Type B pancreatic cell (in vitro differentiated cells): ENCODE results near the gene BEAN1. TPM values are rescaled to one million over a fixed set of nuclear protein-coding genes. Genes with fewer than 3 reads are reported as not detected.

ENCODE experiments used
- DNase-seq: peaks from one replicate; pipeline ENCODE4 v3.0.0; 2021; ENCODE audit warnings: mixed read lengths; ENCODE audit not compliant: unreplicated experiment; ENCODE audit errors: extremely low spot score
- H3K27ac Mint-ChIP-seq: 2 replicates; pipeline ENCODE4 v1.8.0; 2021; ENCODE audit warnings: mild to moderate bottlenecking, mixed read lengths
- H3K27me3 Mint-ChIP-seq: 2 replicates; pipeline ENCODE4 v1.8.0; 2021; ENCODE audit warnings: mixed read lengths
- H3K36me3 Mint-ChIP-seq: 2 replicates; pipeline ENCODE4 v1.8.0; 2021; ENCODE audit warnings: mixed read lengths
- H3K4me1 Mint-ChIP-seq: one replicate; pipeline ENCODE4 v1.8.0; 2021; ENCODE audit warnings: mixed read lengths; ENCODE audit not compliant: unreplicated experiment
- H3K4me3 Mint-ChIP-seq: 2 replicates; pipeline ENCODE4 v1.8.0; 2021; ENCODE audit warnings: mild to moderate bottlenecking, mixed read lengths
- H3K9me3 Mint-ChIP-seq: 2 replicates; pipeline ENCODE4 v1.8.0; 2021; ENCODE audit warnings: mixed read lengths
- total RNA-seq: library from RNA; stranded (reverse); gene quantifications from 2 replicates; pipeline ENCODE4 v1.2.1, GENCODE V29; 2021; ENCODE audit warnings: low replicate concordance
- TF ChIP-seq, protein P1 (sequence below): fragments of 200-600 bp; sonication (generic); conservative IDR thresholded peaks from 2 replicates; pipeline ENCODE4 v1.5.0; 2021; ENCODE audit warnings: antibody characterized with exemption, mild to moderate bottlenecking

The BEAN1 gene
- total RNA-seq, 1 donor from 2014 or later: 1.1 TPM

GRCh38 chr16:66522816-66523590, 95.9 kb downstream of the BEAN1 start:
- TF ChIP-seq, protein P1, sequence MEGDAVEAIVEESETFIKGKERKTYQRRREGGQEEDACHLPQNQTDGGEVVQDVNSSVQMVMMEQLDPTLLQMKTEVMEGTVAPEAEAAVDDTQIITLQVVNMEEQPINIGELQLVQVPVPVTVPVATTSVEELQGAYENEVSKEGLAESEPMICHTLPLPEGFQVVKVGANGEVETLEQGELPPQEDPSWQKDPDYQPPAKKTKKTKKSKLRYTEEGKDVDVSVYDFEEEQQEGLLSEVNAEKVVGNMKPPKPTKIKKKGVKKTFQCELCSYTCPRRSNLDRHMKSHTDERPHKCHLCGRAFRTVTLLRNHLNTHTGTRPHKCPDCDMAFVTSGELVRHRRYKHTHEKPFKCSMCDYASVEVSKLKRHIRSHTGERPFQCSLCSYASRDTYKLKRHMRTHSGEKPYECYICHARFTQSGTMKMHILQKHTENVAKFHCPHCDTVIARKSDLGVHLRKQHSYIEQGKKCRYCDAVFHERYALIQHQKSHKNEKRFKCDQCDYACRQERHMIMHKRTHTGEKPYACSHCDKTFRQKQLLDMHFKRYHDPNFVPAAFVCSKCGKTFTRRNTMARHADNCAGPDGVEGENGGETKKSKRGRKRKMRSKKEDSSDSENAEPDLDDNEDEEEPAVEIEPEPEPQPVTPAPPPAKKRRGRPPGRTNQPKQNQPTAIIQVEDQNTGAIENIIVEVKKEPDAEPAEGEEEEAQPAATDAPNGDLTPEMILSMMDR: no peak
- no peaks in the 10 kb centered on the region for H3K36me3 Mint-ChIP-seq
- no peaks in the 10 kb centered on the region for H3K9me3 Mint-ChIP-seq
- no peak overlapping the region for H3K4me3 Mint-ChIP-seq
- no peak for DNase-seq
- H3K4me1 Mint-ChIP-seq: no peaks in the 10 kb centered on the region
- no peaks in the 10 kb centered on the region for H3K27me3 Mint-ChIP-seq
- H3K27ac Mint-ChIP-seq: no peak overlapping the region

GRCh38 chr16:66523861-66524354, 96.8 kb downstream of the BEAN1 start:
- no peaks in the 10 kb centered on the region for H3K36me3 Mint-ChIP-seq
- H3K27me3 Mint-ChIP-seq: no peaks in the 10 kb centered on the region
- no peak for DNase-seq
- no peak overlapping the region for H3K4me3 Mint-ChIP-seq
- no peak overlapping the region for H3K27ac Mint-ChIP-seq
- TF ChIP-seq, protein P1: no peak
- no peaks in the 10 kb centered on the region for H3K9me3 Mint-ChIP-seq
- no peaks in the 10 kb centered on the region for H3K4me1 Mint-ChIP-seq

GRCh38 chr16:66524601-66525164, 97.6 kb downstream of the BEAN1 start:
- Mint-ChIP-seq H3K27me3 (no peaks in the 10 kb centered on the region), H3K27ac (no peak overlapping the region), H3K4me1 (no peaks in the 10 kb centered on the region), H3K36me3 (peaks cover 1% of the 10 kb centered on the region), H3K4me3 (no peak overlapping the region), H3K9me3 (no peaks in the 10 kb centered on the region)
- TF ChIP-seq, protein P1: no peak
- no peak for DNase-seq

DNA sequence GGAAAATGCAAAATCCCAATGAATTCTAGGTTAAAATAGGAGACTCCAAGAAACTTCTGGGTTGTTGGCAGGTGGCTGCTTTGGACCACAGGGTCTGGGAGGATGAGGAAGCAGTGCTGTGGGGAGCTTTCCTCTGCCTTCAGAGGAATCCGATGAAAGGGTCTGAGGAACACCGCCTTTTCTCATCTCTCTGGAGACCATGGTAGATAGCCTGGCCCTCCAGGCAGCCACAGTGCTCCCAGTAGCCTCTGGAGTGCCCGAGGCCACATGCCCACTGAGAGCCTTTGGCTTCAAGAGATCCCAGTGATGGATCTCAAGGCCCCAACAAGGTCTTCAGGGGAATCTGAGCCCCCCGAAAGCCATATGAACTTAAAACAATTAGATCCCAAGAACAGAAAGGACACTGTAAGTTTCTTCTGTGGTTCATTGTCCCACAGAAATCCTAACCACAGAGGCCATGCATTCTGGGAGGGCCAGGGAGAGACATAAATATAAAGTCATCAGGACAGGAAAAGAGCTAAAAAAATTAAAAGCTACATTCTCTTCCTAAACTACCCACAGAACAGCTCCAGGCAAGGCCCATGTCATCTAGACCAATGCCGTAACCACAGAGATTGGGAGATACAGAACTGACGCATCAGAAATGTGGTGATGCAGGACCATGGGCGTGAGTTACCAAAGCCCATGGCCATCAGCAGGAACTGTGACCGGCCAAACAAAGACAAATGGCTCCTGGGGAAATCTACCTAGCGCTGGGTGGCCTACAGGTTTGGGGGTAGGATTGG, 98.5 kb downstream of the BEAN1 start:
- no peak overlapping the region for H3K27ac Mint-ChIP-seq
- DNase-seq: no peak
- H3K9me3 Mint-ChIP-seq: no peaks in the 10 kb centered on the region
- TF ChIP-seq, protein P1: no peak
- no peaks in the 10 kb centered on the region for H3K4me1 Mint-ChIP-seq
- H3K27me3 Mint-ChIP-seq: no peaks in the 10 kb centered on the region
- H3K36me3 Mint-ChIP-seq: peaks cover 5% of the 10 kb centered on the region
- no peak overlapping the region for H3K4me3 Mint-ChIP-seq

DNA sequence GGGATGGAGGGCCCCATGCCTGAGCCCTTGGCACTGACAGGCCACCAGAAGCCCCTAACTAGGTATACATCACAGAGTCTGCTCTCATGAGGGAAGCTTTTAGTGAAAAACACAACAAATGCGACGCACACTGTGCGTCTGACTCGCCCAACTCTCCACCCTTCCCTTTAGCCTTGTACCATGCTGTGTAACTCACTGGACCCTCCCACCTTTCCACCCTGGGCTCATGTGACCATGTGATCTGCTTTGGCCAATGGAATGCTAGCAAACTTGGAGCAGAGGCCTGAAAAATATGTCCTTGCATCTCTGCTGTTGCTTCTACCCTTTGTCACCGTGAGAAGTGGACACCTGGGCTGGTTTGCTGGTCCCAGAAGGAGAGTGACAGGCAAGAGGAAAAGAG, 101.2 kb downstream of the BEAN1 start:
- TF ChIP-seq, protein P1: no peak
- no peak for DNase-seq
- Mint-ChIP-seq H3K4me3 (no peak overlapping the region), H3K4me1 (no peaks in the 10 kb centered on the region), H3K27ac (no peak overlapping the region), H3K36me3 (peaks cover 10% of the 10 kb centered on the region), H3K9me3 (no peaks in the 10 kb centered on the region), H3K27me3 (no peaks in the 10 kb centered on the region)
